Natural killer cell treated with Interleukin-12 subunit alpha and Interleukin-12 subunit beta and Interleukin-15 and Interleukin-18, amount 100 ng/mL, for 72 hours (primary cell): ENCODE measurements around the gene ATE1. TPM values are rescaled to one million over a fixed set of nuclear protein-coding genes. Genes with fewer than 3 reads are reported as not detected.

Source experiments
- ATAC-seq, 2 donors: fragments of 150-1000 bp; cut with Tn5 transposase in 1 of 2; sonication (Bioruptor Pico), chemical (Tn5 transposase) in 1 of 2; 2 replicates each; pipeline ENCODE4 v1.10.0; 2021
- DNase-seq: peaks from one replicate; pipeline ENCODE4 v3.0.0; 2022; ENCODE audit warnings: low spot score
- H3K27ac Mint-ChIP-seq, 2 donors: 1 replicate in 1 of 2; 2 replicates in 1 of 2; pipeline ENCODE4 v1.8.0; 2022; ENCODE audit warnings: mixed read lengths in 2 of 2, mild to moderate bottlenecking in 1 of 2, moderate library complexity in 1 of 2
- H3K27me3 Mint-ChIP-seq, 2 donors: 1 replicate in 1 of 2; 2 replicates in 1 of 2; pipeline ENCODE4 v1.8.0; 2022; ENCODE audit warnings: mixed read lengths in 2 of 2
- H3K36me3 Mint-ChIP-seq: one replicate; pipeline ENCODE4 v1.8.0; 2022; ENCODE audit warnings: mixed read lengths
- H3K4me1 Mint-ChIP-seq, 2 donors: 1 replicate in 1 of 2; 2 replicates in 1 of 2; pipeline ENCODE4 v1.8.0; 2022; ENCODE audit warnings: low read depth in 2 of 2, mixed read lengths in 2 of 2, mild to moderate bottlenecking in 1 of 2
- H3K4me3 Mint-ChIP-seq: one replicate; pipeline ENCODE4 v1.8.0; 2022; ENCODE audit warnings: mixed read lengths
- H3K9me3 Mint-ChIP-seq: 2 replicates; pipeline ENCODE4 v1.8.0; 2022; ENCODE audit warnings: mixed read lengths
- total RNA-seq, 2 donors: library from RNA; stranded (reverse); gene quantifications; one replicate each; pipeline ENCODE4 v1.2.3, GENCODE V29; 2022

The ATE1 gene
- total RNA-seq, 2 donors from 2014 or later, result 27.7 to 32.6 TPM

- H3K36me3 Mint-ChIP-seq, result peaks cover 5% of the 10 kb centered on the region
Observed at GRCh38 chr10:121736315-121737130, 191.3 kb downstream of the ATE1 start.

GRCh38 chr10:121735263-121735662 is 192.6 kb downstream of the ATE1 start:
- Mint-ChIP-seq H3K4me3 (no peak overlapping the region), H3K9me3 (no peaks in the 10 kb centered on the region), H3K36me3 (no peaks in the 10 kb centered on the region), H3K27me3 (peaks cover 30 to 37% of the 10 kb centered on the region in 2 donors), H3K4me1 (peaks cover 21 to 23% of the 10 kb centered on the region in 2 donors), H3K27ac (no peak overlapping the region)
- ATAC-seq (no peak), DNase-seq (no peak)

More at GRCh38 chr10:121736315-121737130, 191.3 kb downstream of the ATE1 start:
- DNase-seq (no peak), ATAC-seq (no peak)
- peaks cover 21 to 29% of the 10 kb centered on the region in 2 donors for H3K4me1 Mint-ChIP-seq
- H3K27me3 Mint-ChIP-seq, result peaks cover 33 to 37% of the 10 kb centered on the region in 2 donors
- no peak overlapping the region for H3K4me3 Mint-ChIP-seq
- H3K27ac Mint-ChIP-seq, result no peak overlapping the region
- H3K9me3 Mint-ChIP-seq, result no peaks in the 10 kb centered on the region

- Mint-ChIP-seq H3K27me3 (peaks cover 30 to 37% of the 10 kb centered on the region in 2 donors), H3K9me3 (no peaks in the 10 kb centered on the region), H3K4me3 (no peak overlapping the region), H3K27ac (no peak overlapping the region), H3K4me1 (peaks cover 21 to 23% of the 10 kb centered on the region in 2 donors), H3K36me3 (no peaks in the 10 kb centered on the region)
- DNase-seq (no peak), ATAC-seq (no peak)
Observed at GRCh38 chr10:121734589-121735045, 193.2 kb downstream of the ATE1 start.

- Mint-ChIP-seq H3K9me3 (no peaks in the 10 kb centered on the region), H3K36me3 (no peaks in the 10 kb centered on the region)
Observed at GRCh38 chr10:121732656-121733445, 195.0 kb downstream of the ATE1 start.

GRCh38 chr10:121732172-121732571 is 195.7 kb downstream of the ATE1 start:
- H3K4me1 Mint-ChIP-seq, result peaks cover 8 to 10% of the 10 kb centered on the region in 2 donors
- H3K9me3 Mint-ChIP-seq, result no peaks in the 10 kb centered on the region
- DNase-seq (no peak), ATAC-seq (no peak)
- H3K4me3 Mint-ChIP-seq, result no peak overlapping the region
- H3K27ac Mint-ChIP-seq, result no peak overlapping the region
- H3K27me3 Mint-ChIP-seq, result peaks cover 30 to 31% of the 10 kb centered on the region in 2 donors
- H3K36me3 Mint-ChIP-seq, result no peaks in the 10 kb centered on the region

More at GRCh38 chr10:121732656-121733445, 195.0 kb downstream of the ATE1 start:
- ATAC-seq (no peak), DNase-seq (no peak)
- no peak overlapping the region for H3K27ac Mint-ChIP-seq
- H3K4me3 Mint-ChIP-seq, result no peak overlapping the region
- peaks cover 30 to 37% of the 10 kb centered on the region in 2 donors for H3K27me3 Mint-ChIP-seq
- peaks cover 13 to 16% of the 10 kb centered on the region in 2 donors for H3K4me1 Mint-ChIP-seq

GRCh38 chr10:121724282-121724681 is 203.5 kb downstream of the ATE1 start:
- Mint-ChIP-seq H3K4me3 (no peak overlapping the region), H3K9me3 (no peaks in the 10 kb centered on the region), H3K27ac (no peak overlapping the region), H3K36me3 (no peaks in the 10 kb centered on the region), H3K4me1 (no peaks in the 10 kb centered on the region), H3K27me3 (peaks cover 13 to 32% of the 10 kb centered on the region in 2 donors)
- no peak for ATAC-seq
- DNase-seq, result no peak

- ATAC-seq (no peak), DNase-seq (no peak)
- Mint-ChIP-seq H3K27ac (no peak overlapping the region), H3K4me1 (no peaks in the 10 kb centered on the region), H3K27me3 (peaks cover 20 to 41% of the 10 kb centered on the region in 2 donors), H3K36me3 (no peaks in the 10 kb centered on the region), H3K4me3 (no peak overlapping the region), H3K9me3 (no peaks in the 10 kb centered on the region)
Observed at GRCh38 chr10:121722665-121723064, 205.2 kb downstream of the ATE1 start.

- peaks cover 20 to 48% of the 10 kb centered on the region in 2 donors for H3K27me3 Mint-ChIP-seq
- DNase-seq (no peak), ATAC-seq (no peak)
- no peak overlapping the region for H3K4me3 Mint-ChIP-seq
- H3K27ac Mint-ChIP-seq, result no peak overlapping the region
- H3K4me1 Mint-ChIP-seq, result no peaks in the 10 kb centered on the region
- no peaks in the 10 kb centered on the region for H3K36me3 Mint-ChIP-seq
- no peaks in the 10 kb centered on the region for H3K9me3 Mint-ChIP-seq
Observed at GRCh38 chr10:121721257-121721656, 206.6 kb downstream of the ATE1 start.

- DNase-seq (no peak), ATAC-seq (no peak)
- no peaks in the 10 kb centered on the region for H3K36me3 Mint-ChIP-seq
- no peaks in the 10 kb centered on the region for H3K9me3 Mint-ChIP-seq
- no peak overlapping the region for H3K4me3 Mint-ChIP-seq
- no peaks in the 10 kb centered on the region for H3K4me1 Mint-ChIP-seq
- peaks cover 20 to 31% of the 10 kb centered on the region in 2 donors for H3K27me3 Mint-ChIP-seq
- H3K27ac Mint-ChIP-seq, result no peak overlapping the region
Observed at GRCh38 chr10:121715969-121716368, 211.9 kb downstream of the ATE1 start.

GRCh38 chr10:121715076-121715475 is 212.8 kb downstream of the ATE1 start:
- Mint-ChIP-seq H3K9me3 (no peaks in the 10 kb centered on the region), H3K4me3 (no peak overlapping the region), H3K4me1 (no peaks in the 10 kb centered on the region)

GRCh38 chr10:121713486-121713885 is 214.3 kb downstream of the ATE1 start:
- Mint-ChIP-seq H3K27ac (no peak overlapping the region), H3K27me3 (peaks cover 22 to 44% of the 10 kb centered on the region in 2 donors), H3K4me1 (no peaks in the 10 kb centered on the region), H3K36me3 (no peaks in the 10 kb centered on the region), H3K4me3 (no peak overlapping the region), H3K9me3 (no peaks in the 10 kb centered on the region)
- no peak for DNase-seq
- ATAC-seq, result no peak

More at GRCh38 chr10:121715076-121715475, 212.8 kb downstream of the ATE1 start:
- ATAC-seq (no peak), DNase-seq (no peak)
- H3K27me3 Mint-ChIP-seq, result peaks cover 23 to 36% of the 10 kb centered on the region in 2 donors
- no peak overlapping the region for H3K27ac Mint-ChIP-seq
- H3K36me3 Mint-ChIP-seq, result no peaks in the 10 kb centered on the region

- no peak overlapping the region for H3K27ac Mint-ChIP-seq
- no peaks in the 10 kb centered on the region for H3K4me1 Mint-ChIP-seq
- H3K36me3 Mint-ChIP-seq, result no peaks in the 10 kb centered on the region
- no peaks in the 10 kb centered on the region for H3K9me3 Mint-ChIP-seq
- DNase-seq, result no peak
- ATAC-seq, result no peak
- H3K4me3 Mint-ChIP-seq, result no peak overlapping the region
- H3K27me3 Mint-ChIP-seq, result peaks cover 23 to 51% of the 10 kb centered on the region in 2 donors
Observed at GRCh38 chr10:121710971-121711370, 216.9 kb downstream of the ATE1 start.

GRCh38 chr10:121710207-121710606 is 217.6 kb downstream of the ATE1 start:
- Mint-ChIP-seq H3K27me3 (peaks cover 25 to 54% of the 10 kb centered on the region in 2 donors), H3K9me3 (no peaks in the 10 kb centered on the region), H3K4me3 (no peak overlapping the region), H3K36me3 (no peaks in the 10 kb centered on the region), H3K27ac (no peak overlapping the region), H3K4me1 (no peaks in the 10 kb centered on the region)
- DNase-seq, result no peak
- ATAC-seq, result no peak

GRCh38 chr10:121709675-121710073 is 218.2 kb downstream of the ATE1 start:
- Mint-ChIP-seq H3K36me3 (no peaks in the 10 kb centered on the region), H3K27ac (no peak overlapping the region), H3K4me1 (no peaks in the 10 kb centered on the region), H3K27me3 (peaks cover 23 to 54% of the 10 kb centered on the region in 2 donors), H3K9me3 (no peaks in the 10 kb centered on the region), H3K4me3 (no peak overlapping the region)
- DNase-seq (no peak), ATAC-seq (no peak)
